HepG2 (cell line): Measurements from ENCODE around the gene C1S. TPM values are rescaled to one million over a fixed set of nuclear protein-coding genes. Genes with fewer than 3 reads are reported as not detected.

ENCODE experiments used
- ARID2 ChIP-seq: sonication (generic); formaldehyde crosslinking; IDR thresholded peaks from 2 replicates; pipeline ENCODE4 v1.8.1; 2022; ENCODE audit warnings: mild to moderate bottlenecking, missing genetic modification reagents, borderline replicate concordance
- DNMT1 ChIP-seq: sonication (generic); formaldehyde crosslinking; IDR thresholded peaks from 2 replicates; pipeline ENCODE4 v1.5.1; 2020; ENCODE audit warnings: mild to moderate bottlenecking, missing genetic modification reagents
- HMGXB3 ChIP-seq: sonication (generic); formaldehyde crosslinking; IDR thresholded peaks from 2 replicates; pipeline ENCODE4 v1.4.0; 2020; ENCODE audit warnings: missing genetic modification reagents, borderline replicate concordance
- KLF16 ChIP-seq, 2 experiments: sonication (generic) in 1 of 2; formaldehyde crosslinking in 1 of 2; IDR thresholded peaks; 2 replicates each; pipeline versions ENCODE4 v1.6.1 to v1.8.0; 2016 to 2023; ENCODE audit warnings: missing genetic modification reagents in 2 of 2, missing compliant biosample characterization in 1 of 2
- MTF1 ChIP-seq: sonication (generic); formaldehyde crosslinking; IDR thresholded peaks from 2 replicates; pipeline ENCODE4 v1.5.0; 2020; ENCODE audit warnings: missing genetic modification reagents
- NCOR1 ChIP-seq: fragments of 200-600 bp; sonication (generic); IDR thresholded peaks from 2 replicates; pipeline ENCODE4 v1.7.0; 2017; ENCODE audit warnings: antibody characterized with exemption, low read length, borderline replicate concordance
- NFE2L2 ChIP-seq: fragments of 150-350 bp; IDR thresholded peaks from 2 replicates; pipeline ENCODE4 v1.6.1; 2014; ENCODE audit warnings: low read length
- NFIB ChIP-seq: sonication (generic); formaldehyde crosslinking; IDR thresholded peaks from 2 replicates; pipeline ENCODE4 v1.9.0; 2021; ENCODE audit warnings: missing genetic modification reagents, mild to moderate bottlenecking, borderline replicate concordance
- NONO ChIP-seq, 2 experiments: fragments of 450-650 bp in 1 of 2; sonication (generic) in 1 of 2; formaldehyde crosslinking in 1 of 2; IDR thresholded peaks in 1 of 2; conservative IDR thresholded peaks in 1 of 2; 2 replicates each; pipeline versions ENCODE4 v1.6.1 to v1.8.0; 2017 to 2022; ENCODE audit warnings: mild to moderate bottlenecking in 1 of 2, missing genetic modification reagents in 1 of 2, moderate library complexity in 1 of 2
- REL ChIP-seq: sonication (generic); formaldehyde crosslinking; conservative IDR thresholded peaks from 2 replicates; pipeline ENCODE4 v1.8.0; 2022; ENCODE audit warnings: mild to moderate bottlenecking, missing genetic modification reagents, moderate library complexity
- RFX5 ChIP-seq: IDR thresholded peaks from 2 replicates; pipeline ENCODE4 v1.6.1; 2011; ENCODE audit warnings: low read depth, low read length, improper control_type of control experiment
- SMYD3 ChIP-seq: sonication (generic); formaldehyde crosslinking; IDR thresholded peaks from 2 replicates; pipeline ENCODE4 v1.8.1; 2023; ENCODE audit warnings: mild to moderate bottlenecking, missing genetic modification reagents
- STAT6 ChIP-seq: sonication (generic); formaldehyde crosslinking; IDR thresholded peaks from 2 replicates; pipeline ENCODE4 v1.4.0; 2020; ENCODE audit warnings: missing genetic modification reagents, mild to moderate bottlenecking, borderline replicate concordance
- TEAD2 ChIP-seq: sonication (generic); formaldehyde crosslinking; IDR thresholded peaks from 2 replicates; pipeline ENCODE4 v1.9.0; 2021; ENCODE audit warnings: missing genetic modification reagents
- THAP11 ChIP-seq: IDR thresholded peaks from 2 replicates; pipeline ENCODE4 v1.6.1; 2016; ENCODE audit warnings: missing biosample characterization, missing genetic modification reagents
- ZGPAT ChIP-seq: IDR thresholded peaks from 2 replicates; pipeline ENCODE4 v1.6.1; 2016; ENCODE audit warnings: mild to moderate bottlenecking
- ZMYM4 ChIP-seq: sonication (generic); formaldehyde crosslinking; IDR thresholded peaks from 2 replicates; pipeline ENCODE4 v1.8.1; 2023; ENCODE audit warnings: mild to moderate bottlenecking, missing genetic modification reagents
- ZNF24 ChIP-seq: fragments of 450-650 bp; IDR thresholded peaks from 2 replicates; pipeline ENCODE4 v1.6.1; 2017; ENCODE audit warnings: antibody characterized with exemption, mild to moderate bottlenecking
- ZNF333 ChIP-seq: sonication (generic); formaldehyde crosslinking; IDR thresholded peaks from 2 replicates; pipeline ENCODE4 v1.4.0; 2020; ENCODE audit warnings: mild to moderate bottlenecking, missing genetic modification reagents, borderline replicate concordance
- ZNF607 ChIP-seq: sonication (generic); formaldehyde crosslinking; IDR thresholded peaks from 2 replicates; pipeline ENCODE4 v1.5.1; 2020; ENCODE audit warnings: missing genetic modification reagents, mild to moderate bottlenecking, borderline replicate concordance
- ZNF720 ChIP-seq: sonication (generic); formaldehyde crosslinking; IDR thresholded peaks from 2 replicates; pipeline ENCODE4 v1.4.0; 2020; ENCODE audit warnings: missing genetic modification reagents
- polyA plus RNA-seq, 8 experiments: library from polyadenylated mRNA; depleted of rRNA in 3 of 8; stranded (reverse) in 7 of 8; unstranded in 1 of 8; fragments of >200 nt; fragmentation: Illumina TruSeq in 4 of 8; extraction: Trizol in 4 of 8; gene quantifications; 2 replicates each; pipeline versions ENCODE4 v1.2.1 to v1.2.3, GENCODE V29; 2011 to 2016; ENCODE audit warnings: low read depth in 4 of 8, missing spikeins in 1 of 8, mixed read lengths in 1 of 8; ENCODE audit not compliant: insufficient read depth in 1 of 8
- total RNA-seq, 5 experiments: library from RNA; depleted of rRNA; stranded (reverse); fragments of >200 nt; fragmentation: Illumina TruSeq; extraction: Trizol; gene quantifications; 2 replicates each; pipeline ENCODE4 v1.2.3, GENCODE V29; 2016; ENCODE audit warnings: low read depth in 1 of 5

C1S gene
- total and polyA plus RNA-seq, 2 of the 13 experiments (the other 11 are each of a cell fraction or from before 2014, with no cell fraction given): 14.5 to 18.2 TPM

- TF ChIP-seq HMGXB3 (no peak), MTF1 (no peak), ZNF607 (CRISPR knock-in tag) (no peak; the same call in 1 of the 2 replicates), NFE2L2 (no peak), DNMT1 (CRISPR knock-in tag) (no peak), ZNF24 (no peak), TEAD2 (no peak), ZMYM4 (CRISPR knock-in tag) (peak; percentile 4; the same call in 1 of the 2 replicates), NONO (IDR thresholded peaks at IDR 0.05) (no peak), NONO (CRISPR knock-in tag; conservative IDR thresholded peaks at IDR 0.05) (no peak), NCOR1 (no peak), THAP11 (CRISPR knock-in tag) (peak; percentile 45; the same call in 1 of the 2 replicates), SMYD3 (no peak), ZNF333 (CRISPR knock-in tag) (no peak), KLF16 (CRISPR knock-in tag; IDR thresholded peaks at IDR 0.05) (peak in 1 of 2 experiments; percentile 66; a peak in 2 of 4 replicates), ZNF720 (CRISPR knock-in tag) (no peak), STAT6 (CRISPR knock-in tag) (no peak), NFIB (CRISPR knock-in tag) (no peak), ZGPAT (CRISPR knock-in tag) (peak; percentile 78; the same call in 1 of the 2 replicates), REL (CRISPR knock-in tag) (0 out of 2 replicates have a peak, but pooled peaks have one; percentile 35), ARID2 (CRISPR knock-in tag) (no peak), RFX5 (no peak)
Observed at GRCh38 chr12:7108796-7109571, 48.5 kb downstream of the C1S start, which contains the start of gene C1RL (continued).
